GM13977 (cell line): ENCODE data around the gene ARAP2.

Experiments used
- DNase-seq: peaks from one replicate; pipeline ENCODE4 v3.0.0; 2012; ENCODE audit warnings: low spot score
- CTCF ChIP-seq: IDR thresholded peaks from 2 replicates; pipeline ENCODE4 v1.5.1; 2012; ENCODE audit warnings: mild to moderate bottlenecking, control low read depth; ENCODE audit not compliant: insufficient read depth; ENCODE audit errors: extremely low read depth, missing control alignments
- in situ Hi-C: fragments of 300-500 bp; cut with MboI; formaldehyde crosslinking; loops from one replicate; pipeline ENCODE4 v1.12.0; 2022; ENCODE audit warnings: low sequenced_read_pairs, low pct_unique_long_range_greater_than_20kb, mixed read lengths, inconsistent platforms; ENCODE audit not compliant: unreplicated experiment

Gene ARAP2

GRCh38 chr4:36081185-36081584 is 163.1 kb downstream of the ARAP2 start:
- in situ Hi-C loops: no loop called here
- TF ChIP-seq CTCF: no peak
- DNase-seq: peak; percentile 22

- in situ Hi-C loops: no loop called here
- DNase-seq: no peak
- TF ChIP-seq CTCF: no peak
Observed at GRCh38 chr4:36079666-36080065, 164.6 kb downstream of the ARAP2 start.

GRCh38 chr4:36078319-36078718 is 166.0 kb downstream of the ARAP2 start:
- no peak for TF ChIP-seq CTCF
- in situ Hi-C loops: no loop called here
- no peak for DNase-seq

GRCh38 chr4:36072529-36072928 is 171.8 kb downstream of the ARAP2 start:
- no peak for TF ChIP-seq CTCF
- DNase-seq: no peak
- in situ Hi-C loops: no loop called here

GRCh38 chr4:36067116-36067515 is 177.2 kb downstream of the ARAP2 start:
- in situ Hi-C loops: no loop called here
- no peak for TF ChIP-seq CTCF

GRCh38 chr4:36065274-36065871 is 178.9 kb downstream of the ARAP2 start:
- no peak for DNase-seq
- in situ Hi-C loops: no loop called here

More at GRCh38 chr4:36067116-36067515, 177.2 kb downstream of the ARAP2 start:
- DNase-seq: no peak

More at GRCh38 chr4:36065274-36065871, 178.9 kb downstream of the ARAP2 start:
- TF ChIP-seq CTCF: no peak
